ENCODE data around the gene PDZD2. TPM values are rescaled to one million over a fixed set of nuclear protein-coding genes. Genes with fewer than 3 reads are reported as not detected.
"Not testable (repeated sequence)": the region's sequence is repeated elsewhere in the genome, so short reads cannot be mapped to it uniquely, and the experiment has no call there.

PDZD2 gene
- polyA plus RNA-seq, 4 donors = 1.4 to 3.9 (median 3.7) TPM; not detected in 1

- H3K4me3 ChIP-seq (ENCODE audit: low read depth in 1 of 3, low read length in 3 of 3) = no peak overlapping the region
- DNase-seq (no peak), FAIRE-seq (no peak)
- H3K9me3 ChIP-seq (ENCODE audit: control insufficient read depth in 2 of 2, insufficient read depth in 1 of 2, low read depth in 1 of 2, low read length in 1 of 2) = peaks cover 0 to 15% of the 10 kb centered on the region in 2 donors
- H3K36me3 ChIP-seq (ENCODE audit: control insufficient read depth in 3 of 3, insufficient read depth in 2 of 3, low read depth in 1 of 3, low read length in 3 of 3) = no peaks in the 10 kb centered on the region
- 73 to 82% (median 81%) methylated on average over 2 of the region's 2 CpGs for WGBS, 3 donors
- H3K27ac ChIP-seq (ENCODE audit: low read depth in 1 of 3, low read length in 2 of 3) = no peak overlapping the region
- H3K27me3 ChIP-seq (ENCODE audit: control insufficient read depth in 3 of 3, insufficient read depth in 3 of 3, low read length in 3 of 3) = no peaks in the 10 kb centered on the region
- no peaks in the 10 kb centered on the region for H3K4me1 ChIP-seq (ENCODE audit: control insufficient read depth in 3 of 3, insufficient read depth in 2 of 3, low read depth in 1 of 3, low read length in 2 of 3)
Measured at GRCh38 chr5:31771500-31771899, 132.6 kb downstream of the PDZD2 start.

GRCh38 chr5:31776294-31776693, 137.4 kb downstream of the PDZD2 start:
- not testable (repeated sequence) for H3K27ac ChIP-seq (ENCODE audit: low read depth in 1 of 3, low read length in 2 of 3); H3K27me3 ChIP-seq (ENCODE audit: control insufficient read depth in 3 of 3, insufficient read depth in 3 of 3, low read length in 3 of 3); DNase-seq; H3K4me1 ChIP-seq (ENCODE audit: control insufficient read depth in 3 of 3, insufficient read depth in 2 of 3, low read depth in 1 of 3, low read length in 2 of 3); H3K36me3 ChIP-seq (ENCODE audit: control insufficient read depth in 3 of 3, insufficient read depth in 2 of 3, low read depth in 1 of 3, low read length in 3 of 3); FAIRE-seq; H3K4me3 ChIP-seq (ENCODE audit: low read depth in 1 of 3, low read length in 3 of 3)
- WGBS, 3 donors = 92 to 97% (median 92%) methylated on average over 6 of the region's 6 CpGs
- peaks cover 0 to 15% of the 10 kb centered on the region in 2 donors for H3K9me3 ChIP-seq (ENCODE audit: control insufficient read depth in 2 of 2, insufficient read depth in 1 of 2, low read depth in 1 of 2, low read length in 1 of 2)

- 90 to 92% (median 91%) methylated on average over 33 to 41 of the region's 41 CpGs for WGBS, 3 donors
- no peaks in the 10 kb centered on the region for H3K4me1 ChIP-seq (ENCODE audit: control insufficient read depth in 3 of 3, insufficient read depth in 2 of 3, low read depth in 1 of 3, low read length in 2 of 3)
- no peak overlapping the region for H3K4me3 ChIP-seq (ENCODE audit: low read depth in 1 of 3, low read length in 3 of 3)
- H3K27ac ChIP-seq (ENCODE audit: low read depth in 1 of 3, low read length in 2 of 3) = no peak overlapping the region
- FAIRE-seq = no peak
- no peaks in the 10 kb centered on the region for H3K36me3 ChIP-seq (ENCODE audit: control insufficient read depth in 3 of 3, insufficient read depth in 2 of 3, low read depth in 1 of 3, low read length in 3 of 3)
- no peak for DNase-seq
- peaks cover 0 to 15% of the 10 kb centered on the region in 2 donors for H3K9me3 ChIP-seq (ENCODE audit: control insufficient read depth in 2 of 2, insufficient read depth in 1 of 2, low read depth in 1 of 2, low read length in 1 of 2)
- H3K27me3 ChIP-seq (ENCODE audit: control insufficient read depth in 3 of 3, insufficient read depth in 3 of 3, low read length in 3 of 3) = no peaks in the 10 kb centered on the region
Measured at GRCh38 chr5:31776976-31777651, 138.2 kb downstream of the PDZD2 start.

DNA sequence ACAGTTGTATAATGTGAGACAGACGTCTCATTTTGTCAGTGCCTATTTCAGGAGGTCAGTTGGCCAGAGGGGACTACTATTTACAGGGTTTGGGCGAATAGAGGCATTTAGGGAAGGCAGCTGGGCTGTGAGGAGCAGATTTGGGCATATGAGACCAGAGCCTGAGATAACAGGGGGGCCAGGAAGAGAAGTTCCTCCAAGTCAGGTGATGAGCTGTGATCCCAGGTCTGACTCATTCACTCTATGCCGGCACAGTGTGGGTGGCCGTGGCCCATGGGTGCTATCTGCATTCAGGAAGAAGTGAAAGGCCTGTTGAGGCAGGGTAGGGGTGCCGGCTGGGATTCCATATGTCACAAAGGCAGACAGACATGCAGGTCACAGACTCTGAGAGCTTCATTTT, 142.8 kb downstream of the PDZD2 start:
- Histone ChIP-seq H3K36me3 (ENCODE audit: control insufficient read depth in 3 of 3, insufficient read depth in 2 of 3, low read depth in 1 of 3, low read length in 3 of 3) (no peaks in the 10 kb centered on the region), H3K9me3 (ENCODE audit: control insufficient read depth in 2 of 2, insufficient read depth in 1 of 2, low read depth in 1 of 2, low read length in 1 of 2) (no peaks in the 10 kb centered on the region), H3K27me3 (ENCODE audit: control insufficient read depth in 3 of 3, insufficient read depth in 3 of 3, low read length in 3 of 3) (no peaks in the 10 kb centered on the region), H3K27ac (ENCODE audit: low read depth in 1 of 3, low read length in 2 of 3) (no peak overlapping the region), H3K4me3 (ENCODE audit: low read depth in 1 of 3, low read length in 3 of 3) (no peak overlapping the region), H3K4me1 (ENCODE audit: control insufficient read depth in 3 of 3, insufficient read depth in 2 of 3, low read depth in 1 of 3, low read length in 2 of 3) (no peaks in the 10 kb centered on the region)
- FAIRE-seq (no peak), DNase-seq (no peak)
- 65 to 80% (median 69%) methylated on average over 5 of the region's 5 CpGs for WGBS, 3 donors

DNA sequence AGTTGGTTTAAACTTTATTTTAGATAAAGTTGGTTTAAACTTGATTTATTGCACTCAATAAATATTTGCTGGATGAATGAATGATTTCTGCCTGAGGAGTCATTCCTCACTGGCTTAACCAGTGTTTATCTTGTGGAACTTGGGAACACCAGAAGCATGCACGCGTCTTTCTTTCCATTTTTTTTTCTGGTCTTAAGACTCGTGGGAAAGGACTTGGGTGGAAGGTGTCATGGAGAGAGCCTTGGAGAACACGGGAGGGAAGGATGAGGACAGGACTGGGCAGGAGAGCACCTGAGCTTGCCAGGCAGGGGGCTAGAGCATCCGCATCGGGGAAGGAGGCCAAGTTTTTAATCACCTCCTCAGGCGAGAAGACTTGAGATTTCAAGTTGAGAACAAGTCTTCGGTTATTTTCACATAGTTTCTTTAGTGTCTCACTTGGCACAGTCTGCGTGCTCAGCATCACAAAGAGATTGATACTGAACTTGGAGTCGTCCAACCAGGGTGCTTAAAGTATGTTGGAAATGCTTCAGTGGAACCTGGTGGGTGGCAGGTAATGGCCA, 144.2 kb downstream of the PDZD2 start:
- Histone ChIP-seq H3K4me3 (ENCODE audit: low read depth in 1 of 3, low read length in 3 of 3) (no peak overlapping the region), H3K4me1 (ENCODE audit: control insufficient read depth in 3 of 3, insufficient read depth in 2 of 3, low read depth in 1 of 3, low read length in 2 of 3) (no peaks in the 10 kb centered on the region), H3K9me3 (ENCODE audit: control insufficient read depth in 2 of 2, insufficient read depth in 1 of 2, low read depth in 1 of 2, low read length in 1 of 2) (no peaks in the 10 kb centered on the region), H3K36me3 (ENCODE audit: control insufficient read depth in 3 of 3, insufficient read depth in 2 of 3, low read depth in 1 of 3, low read length in 3 of 3) (no peaks in the 10 kb centered on the region), H3K27ac (ENCODE audit: low read depth in 1 of 3, low read length in 2 of 3) (no peak overlapping the region), H3K27me3 (ENCODE audit: control insufficient read depth in 3 of 3, insufficient read depth in 3 of 3, low read length in 3 of 3) (no peaks in the 10 kb centered on the region)
- DNase-seq (no peak), FAIRE-seq (no peak)
- 60 to 72% (median 67%) methylated on average over 10 of the region's 10 CpGs for WGBS, 3 donors

DNA sequence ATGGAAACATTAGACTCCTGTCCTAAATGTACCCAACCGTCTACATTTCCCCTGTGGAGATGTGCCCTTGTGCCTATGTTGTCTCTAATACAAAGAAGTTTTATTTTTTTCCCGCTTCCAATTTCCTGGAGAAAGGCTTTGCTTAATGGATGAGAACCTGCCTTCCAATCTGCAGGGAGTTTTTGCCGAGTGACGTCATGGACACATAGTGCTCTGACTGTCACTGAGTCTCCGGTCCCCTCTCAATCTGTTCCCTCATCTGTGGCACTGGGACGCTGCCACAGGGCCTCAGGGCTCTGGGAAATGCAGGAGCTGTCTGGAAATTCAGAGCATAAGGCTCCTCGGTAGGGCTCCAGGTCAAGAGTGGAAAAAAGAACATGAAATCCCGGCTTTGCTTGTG, 144.8 kb downstream of the PDZD2 start:
- Histone ChIP-seq H3K4me1 (ENCODE audit: control insufficient read depth in 3 of 3, insufficient read depth in 2 of 3, low read depth in 1 of 3, low read length in 2 of 3) (no peaks in the 10 kb centered on the region), H3K27ac (ENCODE audit: low read depth in 1 of 3, low read length in 2 of 3) (no peak overlapping the region), H3K27me3 (ENCODE audit: control insufficient read depth in 3 of 3, insufficient read depth in 3 of 3, low read length in 3 of 3) (no peaks in the 10 kb centered on the region), H3K9me3 (ENCODE audit: control insufficient read depth in 2 of 2, insufficient read depth in 1 of 2, low read depth in 1 of 2, low read length in 1 of 2) (no peaks in the 10 kb centered on the region), H3K4me3 (ENCODE audit: low read depth in 1 of 3, low read length in 3 of 3) (no peak overlapping the region), H3K36me3 (ENCODE audit: control insufficient read depth in 3 of 3, insufficient read depth in 2 of 3, low read depth in 1 of 3, low read length in 3 of 3) (no peaks in the 10 kb centered on the region)
- FAIRE-seq (no peak), DNase-seq (no peak)
- WGBS, 3 donors = 77 to 83% (median 80%) methylated on average over 8 of the region's 8 CpGs

DNA sequence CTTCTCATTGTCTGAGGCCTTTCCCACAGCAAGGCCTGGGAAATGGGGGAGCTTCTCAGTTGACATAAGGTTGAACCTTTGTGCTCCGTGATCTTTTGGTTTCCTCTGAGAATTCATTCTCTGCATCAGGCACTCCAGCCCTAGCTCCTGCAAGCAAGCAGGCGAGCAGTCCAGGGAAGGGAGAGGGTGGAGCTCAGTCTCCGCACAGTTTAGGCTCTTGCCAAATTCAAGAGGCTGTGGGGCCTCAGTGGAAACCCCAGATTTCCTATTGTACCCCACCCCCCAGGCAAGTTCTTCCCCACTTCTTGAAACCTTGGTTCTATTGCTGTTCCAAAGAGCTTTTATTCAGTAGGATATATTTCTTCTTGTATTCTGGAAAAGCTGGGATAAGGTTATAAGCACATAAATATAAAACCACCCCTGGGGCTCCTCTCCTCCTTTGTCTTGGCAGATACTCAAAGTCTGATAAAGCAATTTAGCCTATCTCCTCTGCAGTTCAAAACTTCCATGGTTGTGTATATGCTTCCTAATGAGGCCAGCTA, 147.2 kb downstream of the PDZD2 start:
- no peak for FAIRE-seq

DNA sequence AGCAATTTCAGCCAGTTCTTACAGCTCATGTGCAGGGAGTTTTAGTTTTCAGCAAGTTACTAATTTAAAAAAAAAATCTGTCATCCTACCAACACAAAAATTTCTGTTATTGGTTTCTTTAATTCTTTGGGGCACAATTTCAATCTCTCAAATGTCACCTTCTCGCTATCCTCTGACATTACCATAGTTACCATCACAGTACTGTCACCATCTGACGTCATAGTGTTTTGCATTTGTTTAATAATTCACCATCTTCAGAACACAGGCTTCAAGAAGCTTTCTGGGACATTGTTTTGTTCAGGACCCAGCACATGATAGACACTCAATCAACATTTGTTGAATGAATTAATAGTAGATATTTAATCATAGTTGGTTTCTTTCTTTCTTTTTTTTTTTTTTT, 155.1 kb downstream of the PDZD2 start:
- FAIRE-seq = no peak
- H3K9me3 ChIP-seq (ENCODE audit: control insufficient read depth in 2 of 2, insufficient read depth in 1 of 2, low read depth in 1 of 2, low read length in 1 of 2) = peaks cover 0 to 1% of the 10 kb centered on the region in 2 donors
- 45 to 69% (median 46%) methylated on average over 2 of the region's 2 CpGs for WGBS, 3 donors

More for the DNA sequence above, 147.2 kb downstream of the PDZD2 start:
- Histone ChIP-seq H3K27me3 (ENCODE audit: control insufficient read depth in 3 of 3, insufficient read depth in 3 of 3, low read length in 3 of 3) (no peaks in the 10 kb centered on the region), H3K36me3 (ENCODE audit: control insufficient read depth in 3 of 3, insufficient read depth in 2 of 3, low read depth in 1 of 3, low read length in 3 of 3) (no peaks in the 10 kb centered on the region), H3K4me1 (ENCODE audit: control insufficient read depth in 3 of 3, insufficient read depth in 2 of 3, low read depth in 1 of 3, low read length in 2 of 3) (no peaks in the 10 kb centered on the region), H3K4me3 (ENCODE audit: low read depth in 1 of 3, low read length in 3 of 3) (no peak overlapping the region), H3K9me3 (ENCODE audit: control insufficient read depth in 2 of 2, insufficient read depth in 1 of 2, low read depth in 1 of 2, low read length in 1 of 2) (peaks cover 0 to 4% of the 10 kb centered on the region in 2 donors), H3K27ac (ENCODE audit: low read depth in 1 of 3, low read length in 2 of 3) (no peak overlapping the region)
- no peak for DNase-seq
- WGBS, 3 donors = 56 to 76% (median 70%) methylated on average over 3 of the region's 3 CpGs

More for the DNA sequence above, 155.1 kb downstream of the PDZD2 start:
- Histone ChIP-seq H3K4me1 (ENCODE audit: control insufficient read depth in 3 of 3, insufficient read depth in 2 of 3, low read depth in 1 of 3, low read length in 2 of 3) (no peaks in the 10 kb centered on the region), H3K27ac (ENCODE audit: low read depth in 1 of 3, low read length in 2 of 3) (no peak overlapping the region), H3K4me3 (ENCODE audit: low read depth in 1 of 3, low read length in 3 of 3) (no peak overlapping the region), H3K27me3 (ENCODE audit: control insufficient read depth in 3 of 3, insufficient read depth in 3 of 3, low read length in 3 of 3) (no peaks in the 10 kb centered on the region), H3K36me3 (ENCODE audit: control insufficient read depth in 3 of 3, insufficient read depth in 2 of 3, low read depth in 1 of 3, low read length in 3 of 3) (no peaks in the 10 kb centered on the region)
- no peak for DNase-seq
